ENCODE measurements around the gene EPB41L4B.

DNA sequence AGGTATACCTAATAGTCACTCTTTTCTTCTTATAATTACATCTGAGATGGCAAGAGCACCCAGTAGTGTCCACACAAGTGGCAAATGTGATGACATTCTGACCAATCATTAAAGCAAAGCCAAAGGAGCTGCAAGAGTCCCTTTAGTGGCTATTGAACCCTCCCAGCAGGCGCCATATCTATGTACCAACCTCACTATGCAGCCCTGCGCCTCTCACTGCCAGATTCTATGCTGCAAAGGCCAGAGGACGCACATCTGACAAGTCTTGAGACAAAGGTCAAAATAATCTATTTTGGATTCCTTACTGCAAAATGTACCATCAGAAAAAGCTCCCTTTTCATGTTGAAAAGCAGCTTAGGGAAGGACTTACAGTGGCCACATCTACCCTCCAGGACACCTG, 47.0 kb downstream of the EPB41L4B start:
- TF ChIP-seq CTCF (IDR thresholded peaks at IDR 0.05; ENCODE audit: low read depth, low read length), result no peak
- TF ChIP-seq EZH2phosphoT487 (IDR thresholded peaks at IDR 0.05; ENCODE audit: low read depth), result no peak
